Dedifferentiated amniotic fluid mesenchymal stem cell (primary cell): Measurements from ENCODE around the gene SUGCT.

Experiments used
- DNase-seq: peaks from one replicate; pipeline ENCODE4 v3.0.0-alpha.2; 2016; ENCODE audit errors: extremely low spot score

SUGCT gene

GRCh38 chr7:40470091-40470592 is 335.3 kb downstream of the SUGCT start:
- DNase-seq, result no peak

GRCh38 chr7:40470817-40471216 is 336.0 kb downstream of the SUGCT start:
- DNase-seq, result no peak

GRCh38 chr7:40471891-40472290 is 337.1 kb downstream of the SUGCT start:
- DNase-seq, result no peak

- no peak for DNase-seq
Observed at GRCh38 chr7:40474790-40475680, 340.2 kb downstream of the SUGCT start.

- no peak for DNase-seq
Observed at GRCh38 chr7:40475681-40475982, 340.8 kb downstream of the SUGCT start.

- no peak for DNase-seq
Observed at GRCh38 chr7:40477094-40477493, 342.3 kb downstream of the SUGCT start.

GRCh38 chr7:40482845-40483244 is 348.0 kb downstream of the SUGCT start:
- DNase-seq, result no peak

- DNase-seq, result no peak
Observed at GRCh38 chr7:40483630-40484029, 348.8 kb downstream of the SUGCT start.

GRCh38 chr7:40489844-40490602 is 355.2 kb downstream of the SUGCT start:
- no peak for DNase-seq

- DNase-seq, result peak; percentile 55
Observed at GRCh38 chr7:40490603-40490924, 355.8 kb downstream of the SUGCT start.

- DNase-seq, result no peak
Observed at GRCh38 chr7:40492946-40493345, 358.1 kb downstream of the SUGCT start.

- DNase-seq, result peak; percentile 15
Observed at GRCh38 chr7:40493609-40494051, 358.8 kb downstream of the SUGCT start.

GRCh38 chr7:40498924-40499510 is 364.2 kb downstream of the SUGCT start:
- no peak for DNase-seq

- DNase-seq, result no peak
Observed at GRCh38 chr7:40499718-40500117, 364.9 kb downstream of the SUGCT start.

- no peak for DNase-seq
Observed at GRCh38 chr7:40500219-40500618, 365.4 kb downstream of the SUGCT start.

GRCh38 chr7:40502359-40502758 is 367.6 kb downstream of the SUGCT start:
- no peak for DNase-seq

- no peak for DNase-seq
Observed at GRCh38 chr7:40506158-40506557, 371.4 kb downstream of the SUGCT start.

- no peak for DNase-seq
Observed at GRCh38 chr7:40507166-40507565, 372.4 kb downstream of the SUGCT start.

GRCh38 chr7:40509287-40509996 is 374.6 kb downstream of the SUGCT start:
- no peak for DNase-seq

- no peak for DNase-seq
Observed at GRCh38 chr7:40516376-40516775, 381.6 kb downstream of the SUGCT start.

GRCh38 chr7:40519009-40519408 is 384.2 kb downstream of the SUGCT start:
- no peak for DNase-seq
